DMS53 treated with DMSO at 0.1 percent for 48 hours (cell line): Measurements from ENCODE around the gene PLA2G4B.
A peak's percentile ranks its signal among the peaks of the same experiment; 100 is the strongest.

Source experiments
- DNase-seq: peaks from one replicate; lab custom pipeline; 2025; ENCODE audit not compliant: unreplicated experiment; lab: John Stamatoyannopoulos, UW

Gene PLA2G4B

DNA sequence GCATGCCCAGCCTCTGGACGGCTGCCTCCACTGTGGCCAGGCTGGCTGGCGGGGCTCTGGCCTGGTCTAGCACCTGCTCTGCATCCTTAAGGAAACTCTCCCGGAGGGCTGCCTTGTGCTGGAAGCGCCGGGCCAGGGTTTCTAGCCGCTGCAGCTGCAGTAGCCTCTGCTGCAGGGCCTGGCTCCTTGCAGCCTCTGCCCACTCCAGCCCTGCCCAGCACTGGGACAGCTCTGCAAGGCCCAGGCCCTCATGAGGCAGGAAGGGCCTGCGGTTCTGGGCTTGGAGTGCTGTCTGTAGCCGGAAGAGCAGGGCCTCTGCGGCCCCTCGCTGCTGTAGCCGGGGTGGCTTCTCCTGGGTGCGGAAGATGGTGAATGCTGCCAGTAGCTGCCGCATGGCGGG lies 47.2 kb downstream of the PLA2G4B start:
- DNase-seq = no peak

DNA sequence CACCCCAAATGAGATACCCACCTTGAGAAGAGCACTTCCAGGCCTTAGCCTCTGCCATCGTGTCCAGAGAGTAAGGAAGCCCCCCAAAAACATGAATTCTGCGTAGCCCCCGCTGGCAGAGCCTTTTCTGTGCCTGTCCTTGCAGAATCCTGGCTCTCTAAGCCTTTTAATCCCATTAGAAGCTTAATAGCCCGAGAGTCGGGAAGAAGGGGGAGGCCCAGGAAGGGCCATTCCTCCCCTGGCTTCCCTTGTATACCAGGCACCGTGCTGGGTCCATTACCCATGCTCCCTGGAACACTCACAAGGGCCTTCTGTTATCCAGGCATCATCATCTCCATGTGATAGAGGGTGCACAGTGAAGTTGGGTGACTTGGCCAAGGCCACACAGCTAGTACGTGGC lies 48.1 kb downstream of the PLA2G4B start:
- DNase-seq = no peak

DNA sequence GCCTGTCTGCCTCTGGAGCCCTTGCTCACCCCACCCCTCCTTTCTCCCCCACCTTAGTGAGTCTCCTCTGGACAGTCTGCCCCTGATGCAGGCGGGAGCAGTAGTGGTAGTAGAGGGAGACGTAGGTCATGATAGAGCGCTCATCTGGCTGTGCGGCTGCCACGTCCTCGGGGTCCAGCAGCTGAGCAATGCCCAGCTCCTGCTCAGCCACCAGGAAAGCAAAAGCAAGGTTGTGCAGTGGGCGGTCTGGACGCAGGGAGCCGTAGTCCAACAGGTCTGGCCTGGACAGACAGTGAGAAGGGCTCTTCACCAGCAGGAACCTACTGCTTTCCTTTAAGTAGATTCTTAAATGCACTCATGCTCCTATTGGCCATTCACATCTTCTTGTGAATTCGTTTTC lies 48.5 kb downstream of the PLA2G4B start:
- no peak for DNase-seq

DNA sequence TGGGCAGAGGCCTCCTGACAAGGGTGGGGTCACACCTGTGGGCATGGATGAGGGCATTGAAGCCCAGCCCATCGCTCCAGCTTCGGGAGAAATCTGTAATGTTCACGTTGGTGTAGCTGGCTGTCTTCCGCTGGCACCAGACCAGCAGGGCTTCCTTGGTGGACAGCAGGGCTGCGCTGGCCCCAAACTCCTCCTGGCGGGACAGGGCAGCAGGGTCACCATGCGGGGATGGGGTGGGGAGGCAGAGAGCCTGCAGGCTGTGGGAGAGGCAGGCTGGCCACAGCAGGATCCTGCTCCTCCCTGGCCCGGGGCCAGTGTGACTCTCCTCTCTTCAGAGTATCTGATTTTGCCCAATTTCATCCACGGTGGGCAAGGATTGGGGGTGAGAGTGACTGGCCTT lies 49.2 kb downstream of the PLA2G4B start:
- no peak for DNase-seq

DNA sequence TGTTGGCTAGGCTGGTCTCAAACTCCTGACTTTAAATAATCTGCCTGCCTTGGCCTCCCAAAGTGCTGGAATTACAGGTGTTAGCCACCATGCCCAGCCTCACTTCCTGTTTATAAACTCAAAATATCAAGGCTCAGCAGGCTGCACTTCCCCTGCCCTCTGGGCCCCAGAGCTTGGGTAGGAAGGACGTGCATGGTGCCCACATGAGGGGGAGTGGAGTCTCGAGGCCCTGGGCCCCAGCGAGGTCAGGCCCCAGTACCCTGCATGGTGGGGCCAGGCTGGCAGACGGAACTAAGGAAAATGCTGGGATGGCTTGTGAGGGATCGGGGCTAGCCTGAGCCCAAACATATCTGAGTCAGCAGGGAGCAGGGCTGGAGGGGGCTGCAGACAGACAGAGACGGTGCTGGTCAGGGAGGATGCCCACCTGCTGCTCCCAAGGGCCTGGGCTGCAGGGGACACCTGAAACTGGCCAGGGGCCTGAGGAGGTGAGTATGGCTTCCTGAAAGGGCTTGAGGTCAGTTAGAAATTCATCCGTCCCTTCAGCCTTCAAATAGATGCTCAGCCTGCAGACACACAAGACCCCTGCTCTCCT lies 50.1 kb downstream of the PLA2G4B start:
- no peak for DNase-seq

DNA sequence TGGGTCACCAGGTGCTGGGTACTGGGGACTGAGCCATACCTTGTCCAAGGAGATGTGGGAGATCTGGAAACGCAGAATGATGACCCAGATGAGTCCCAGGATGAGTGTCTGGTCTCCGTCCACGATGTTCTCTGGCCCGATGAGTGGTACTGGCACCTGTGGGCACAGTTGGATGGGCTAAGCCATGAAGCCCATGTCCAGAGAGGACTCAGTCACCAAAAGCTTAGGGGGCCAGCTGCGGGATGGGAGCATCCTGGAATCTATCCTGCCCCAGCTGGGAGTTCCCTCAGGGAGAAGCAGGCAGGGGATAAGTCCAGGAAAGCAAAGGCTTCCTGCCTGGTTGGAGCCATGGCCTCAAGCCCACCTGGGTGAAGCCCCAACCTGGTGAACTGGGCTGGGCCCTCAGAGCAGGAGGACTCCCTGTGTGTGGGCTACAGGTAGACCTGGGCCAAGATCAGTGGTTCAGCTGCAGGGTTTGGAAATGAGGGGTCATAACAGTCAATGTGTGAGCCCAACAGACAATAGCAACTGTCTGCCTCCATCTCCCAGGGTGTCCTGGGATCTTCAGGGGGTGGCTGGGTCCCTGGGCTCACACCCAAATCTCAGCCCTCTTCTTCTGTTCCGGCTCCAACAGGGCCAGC lies 51.5 kb downstream of the PLA2G4B start:
- DNase-seq = no peak

DNA sequence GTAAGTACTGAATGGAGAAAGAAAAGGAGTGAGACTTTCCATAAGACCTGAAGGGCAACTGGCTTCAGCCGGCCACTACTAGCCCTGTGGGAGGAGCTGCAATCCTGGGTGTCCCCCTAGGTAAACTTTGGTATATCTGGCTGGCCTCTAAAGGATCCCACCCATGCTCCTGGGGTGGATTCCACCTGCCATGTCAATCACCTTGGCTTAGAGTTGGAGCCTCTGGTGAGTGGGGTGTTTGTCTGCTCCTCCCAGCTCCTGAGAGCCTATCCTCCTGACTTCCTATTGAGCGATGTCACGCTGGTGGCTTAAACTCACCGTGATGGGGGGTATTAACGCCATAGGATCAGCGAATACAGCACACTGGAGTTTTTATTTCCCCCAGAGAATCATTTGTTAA lies 52.6 kb downstream of the PLA2G4B start:
- no peak for DNase-seq

DNA sequence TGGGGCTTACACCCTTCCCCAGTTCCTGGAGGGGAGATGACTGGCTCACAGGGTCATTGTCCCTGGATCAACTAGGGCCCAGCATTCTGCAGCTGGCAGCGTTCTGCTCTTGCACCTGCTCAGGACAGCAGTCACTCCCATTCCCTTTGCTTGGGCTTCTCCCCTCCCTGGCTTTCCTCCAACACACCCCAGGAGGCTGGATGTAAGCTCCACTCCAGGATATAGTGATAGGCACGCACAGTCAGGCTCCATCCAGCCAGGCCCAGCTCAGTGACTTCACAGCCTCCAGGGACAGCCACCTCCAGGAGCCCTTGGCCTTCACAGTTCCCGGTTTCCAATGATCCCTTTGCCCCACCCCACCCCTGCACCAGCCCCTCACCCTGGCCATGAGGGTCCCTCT lies 53.3 kb downstream of the PLA2G4B start:
- peak; percentile 81 for DNase-seq

DNA sequence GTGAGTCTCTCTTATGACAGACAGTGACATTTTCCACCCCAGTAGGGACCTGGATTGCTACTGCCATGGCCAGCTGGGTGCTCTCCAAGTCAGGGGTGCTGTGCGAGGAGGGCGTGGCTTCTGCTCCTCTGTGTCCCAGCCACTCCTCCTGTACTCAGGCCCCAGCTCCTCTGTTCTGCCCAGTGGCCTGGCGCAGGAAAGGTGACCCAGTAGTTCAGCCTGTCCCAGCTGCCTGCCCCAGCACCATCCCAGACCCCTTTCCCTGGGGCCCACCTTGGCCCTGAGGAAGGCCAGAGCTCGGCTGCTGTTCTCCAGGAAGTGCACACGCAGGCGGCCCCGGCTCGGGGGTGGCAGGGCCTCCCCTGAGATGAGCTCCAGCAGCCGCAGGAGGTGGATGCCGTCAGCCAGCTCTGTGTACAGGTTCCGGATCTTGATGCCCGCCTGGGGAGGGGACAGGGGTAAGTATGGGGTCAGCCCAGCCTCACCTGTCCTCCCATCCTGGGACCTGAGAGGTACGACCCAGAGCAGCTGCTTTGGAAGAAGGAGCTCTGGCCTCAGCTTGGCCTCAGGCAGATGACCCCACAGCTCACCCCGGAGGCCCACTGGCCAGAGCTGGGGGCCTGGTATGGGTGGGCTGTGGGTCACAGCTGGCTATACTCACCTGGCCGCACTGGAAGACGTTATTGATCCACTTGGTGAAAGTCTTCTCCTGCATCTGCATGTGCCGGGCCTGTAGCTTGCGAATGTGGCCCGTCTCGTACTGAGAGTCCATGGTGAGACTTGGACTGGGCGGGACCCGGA lies 54.2 kb downstream of the PLA2G4B start:
- DNase-seq = no peak

DNA sequence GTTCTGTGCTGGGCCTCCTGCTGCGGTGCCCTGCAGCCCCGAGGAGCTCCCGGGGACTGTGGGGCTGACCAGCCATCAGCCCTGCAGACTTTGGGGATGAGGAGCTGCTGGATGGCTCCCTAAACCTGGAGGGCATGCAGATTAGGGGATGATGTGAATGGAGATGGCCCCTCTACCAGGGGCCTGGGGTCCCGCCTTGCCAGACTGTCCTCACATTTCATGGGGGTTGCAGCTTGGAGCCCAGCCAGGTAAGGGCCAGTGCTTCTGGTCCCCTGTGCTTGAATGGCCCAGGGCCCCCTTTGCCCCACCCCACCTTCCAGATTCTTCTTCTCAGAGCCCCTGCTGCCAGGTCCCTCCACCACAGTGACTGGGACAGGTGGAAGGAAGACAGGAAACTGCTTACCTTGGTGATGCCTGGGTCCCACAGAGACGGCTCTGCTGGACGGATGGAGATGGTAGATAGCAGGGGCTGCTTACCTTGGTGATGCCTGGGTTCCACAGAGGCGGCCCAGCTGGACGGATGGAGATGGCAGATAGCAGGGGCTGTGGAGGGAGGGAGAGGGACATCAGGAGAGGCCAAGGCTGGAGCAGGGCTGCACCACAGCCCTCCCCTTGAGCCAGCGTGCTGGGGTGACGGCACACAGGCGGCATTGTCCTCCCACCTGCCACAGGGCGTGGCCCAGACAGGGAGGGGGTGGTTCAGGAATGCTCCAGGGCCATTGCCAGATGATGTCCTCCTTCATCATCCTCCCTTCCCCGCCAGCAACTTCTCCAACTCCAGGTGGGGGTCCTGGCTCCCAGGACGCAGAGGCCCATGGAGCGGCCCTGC lies 55.0 kb downstream of the PLA2G4B start, which contains the start of gene SPTBN5:
TSS of gene SPTBN5 (minus strand) at position 632 of the 829 bp plus-strand sequence. CDS start at position 76, 556 bp downstream.
- DNase-seq = no peak

DNA sequence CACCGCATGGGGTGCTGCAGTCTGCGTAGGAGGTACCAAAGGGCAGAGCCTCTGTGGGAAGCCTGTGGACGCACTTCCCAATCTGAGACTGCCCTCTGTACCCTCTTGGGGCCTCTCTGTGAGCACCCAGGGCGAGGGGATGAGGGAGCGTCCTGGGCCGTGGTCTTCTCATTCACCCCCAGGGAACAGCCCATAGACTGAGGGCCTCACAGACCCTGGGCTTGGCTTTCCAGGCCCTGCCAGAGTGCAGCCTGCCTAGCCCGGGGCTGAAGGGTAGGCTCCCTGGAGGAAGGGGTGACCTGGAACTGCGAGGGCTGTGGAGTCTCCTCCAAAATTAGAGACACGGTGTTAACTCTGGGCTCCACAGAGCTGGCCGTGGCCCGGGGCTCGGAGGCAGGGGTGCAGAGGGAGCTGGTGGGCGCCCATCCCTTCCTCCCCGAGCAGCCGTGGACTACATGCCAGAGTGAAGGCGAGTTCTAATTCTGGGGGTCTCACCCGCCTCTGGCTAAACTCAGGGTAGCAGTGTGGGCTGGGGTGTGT lies 55.7 kb downstream of the PLA2G4B start:
- no peak for DNase-seq

DNA sequence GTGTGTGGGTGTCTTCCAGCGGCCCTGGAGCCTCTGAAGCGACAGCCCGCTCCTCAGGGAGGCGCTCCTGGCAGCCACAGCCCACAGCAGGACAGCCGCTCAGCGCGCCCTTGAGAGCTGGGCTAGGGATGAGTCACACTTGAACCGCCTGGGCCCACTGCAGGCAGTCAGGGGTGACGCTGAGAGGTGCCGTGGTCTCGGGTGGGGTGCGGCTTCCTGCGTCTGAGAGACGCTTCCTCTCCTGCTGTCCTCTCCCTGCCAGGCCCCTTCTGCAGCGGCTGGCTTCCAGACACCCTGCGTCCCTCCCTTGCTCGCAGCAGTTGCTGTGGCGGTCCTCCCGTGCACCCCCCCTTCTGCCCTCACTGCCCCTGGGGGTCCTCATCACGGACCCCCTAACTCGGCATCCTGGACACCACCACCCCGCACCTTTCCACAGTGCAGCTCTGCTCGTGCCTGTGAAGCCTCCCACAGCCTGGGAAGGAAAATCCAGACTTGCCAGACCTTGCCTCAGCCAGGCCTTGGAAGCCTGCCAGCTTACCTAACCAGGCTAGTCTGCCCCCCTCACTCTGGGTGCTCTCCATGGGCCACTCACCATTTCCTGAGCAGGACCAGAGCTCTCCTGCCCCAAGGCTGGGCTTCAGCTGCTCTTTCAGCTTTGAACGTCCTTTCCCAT lies 56.3 kb downstream of the PLA2G4B start:
- DNase-seq = peak; percentile 67

DNA sequence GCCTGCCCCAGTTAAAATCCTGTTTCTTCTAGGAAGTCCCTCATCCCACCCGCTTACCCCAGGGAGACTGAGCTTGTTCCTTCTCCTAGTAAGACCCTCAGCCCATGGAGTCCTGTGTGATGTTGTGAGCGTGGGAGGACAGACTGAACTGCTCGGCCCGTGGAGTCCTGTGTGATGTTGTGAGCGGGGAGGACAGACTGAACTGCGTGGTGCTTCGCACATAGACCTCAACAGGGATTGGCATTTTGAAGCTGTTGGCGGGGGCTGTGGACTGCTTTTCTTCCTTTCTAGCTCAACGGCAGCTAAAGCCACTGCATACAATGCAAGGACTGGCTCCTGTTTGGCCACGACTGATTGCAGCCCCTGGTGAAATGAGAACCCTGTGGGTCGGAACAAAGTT lies 56.8 kb downstream of the PLA2G4B start:
- DNase-seq = no peak

DNA sequence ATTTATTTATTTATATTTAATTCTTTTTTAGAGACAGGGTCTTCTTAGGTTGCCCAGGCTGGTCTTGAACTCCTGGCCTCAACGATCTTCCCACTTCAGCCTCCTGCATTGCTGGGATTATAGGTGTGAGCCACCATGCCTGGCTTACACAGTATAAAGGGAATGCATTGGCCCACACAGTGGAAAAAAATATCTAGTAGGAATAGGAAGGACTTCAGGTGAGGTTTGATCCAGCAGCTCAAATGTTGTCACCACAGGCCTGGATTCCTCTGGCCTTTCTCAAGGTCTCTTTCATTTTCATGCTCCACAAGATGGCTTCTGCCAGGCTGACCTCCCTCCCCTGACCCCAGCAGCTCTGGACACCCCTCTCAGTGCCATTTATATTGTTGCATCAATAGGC lies 57.3 kb downstream of the PLA2G4B start:
- no peak for DNase-seq

DNA sequence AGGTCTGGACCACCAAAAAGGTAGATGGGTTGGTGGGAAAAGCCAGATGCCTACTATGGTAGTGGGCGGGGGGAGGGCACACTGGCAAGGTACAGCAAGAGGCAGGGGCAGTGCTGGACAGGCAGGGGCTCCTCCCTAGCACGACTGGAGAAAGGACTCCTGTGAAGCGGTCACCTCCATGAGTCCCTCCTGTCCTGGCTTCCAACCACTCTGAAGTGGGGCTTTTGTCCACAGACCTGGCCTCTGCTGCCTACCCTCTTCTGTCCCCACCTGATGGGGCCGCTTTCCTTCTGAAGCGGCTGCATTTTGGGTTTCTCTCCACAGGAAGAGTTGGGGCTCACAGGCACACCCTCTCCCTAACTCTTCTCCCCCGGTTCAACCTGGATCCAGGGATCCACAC lies 57.9 kb downstream of the PLA2G4B start:
- no peak for DNase-seq

DNA sequence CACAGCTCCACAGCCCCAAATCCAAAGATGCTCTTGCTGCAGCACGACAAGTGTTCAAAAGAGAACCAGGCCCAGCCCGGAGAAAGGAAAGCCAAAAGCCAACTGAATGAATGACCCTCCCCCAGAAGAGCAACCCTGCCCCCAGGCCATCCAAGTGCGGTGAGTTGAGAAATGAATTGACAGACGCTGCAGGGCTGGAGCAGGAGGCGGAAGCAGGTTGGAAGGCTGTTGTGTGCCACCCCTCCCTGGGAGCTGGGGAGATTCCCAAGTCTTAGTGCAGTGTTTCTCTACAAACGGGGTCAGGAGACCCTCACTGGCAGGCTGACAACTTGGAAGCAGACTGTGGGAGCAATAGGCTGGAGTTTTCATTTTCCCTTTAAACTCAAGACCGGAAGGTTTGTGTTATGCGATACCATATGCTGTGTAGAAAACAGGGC lies 58.7 kb downstream of the PLA2G4B start:
- DNase-seq = no peak
